Nephron progenitor cell (in vitro differentiated cells): ENCODE data around the gene ARHGAP8.

Experiments used
- DNase-seq: peaks from one replicate; pipeline ENCODE4 v3.0.0; 2021
- H3K27ac Mint-ChIP-seq: 2 replicates; pipeline ENCODE4 v1.8.0; 2021; ENCODE audit warnings: mild to moderate bottlenecking, moderate library complexity, mixed read lengths
- H3K27me3 Mint-ChIP-seq: 2 replicates; pipeline ENCODE4 v1.8.0; 2021; ENCODE audit warnings: mild to moderate bottlenecking, low read depth, mixed read lengths; ENCODE audit not compliant: poor library complexity
- H3K36me3 Mint-ChIP-seq: 2 replicates; pipeline ENCODE4 v1.8.0; 2021; ENCODE audit warnings: low read depth, mixed read lengths
- H3K4me1 Mint-ChIP-seq: 2 replicates; pipeline ENCODE4 v1.8.0; 2021; ENCODE audit warnings: mixed read lengths
- H3K4me3 Mint-ChIP-seq: 2 replicates; pipeline ENCODE4 v1.8.0; 2021; ENCODE audit warnings: mild to moderate bottlenecking, moderate library complexity, mixed read lengths
- H3K9me3 Mint-ChIP-seq: 2 replicates; pipeline ENCODE4 v1.8.0; 2021; ENCODE audit warnings: mild to moderate bottlenecking, moderate library complexity, mixed read lengths
- CTCF ChIP-seq: fragments of 200-600 bp; sonication (generic); IDR thresholded peaks from 2 replicates; pipeline ENCODE4 v1.5.0; 2021; ENCODE audit warnings: antibody characterized with exemption

ARHGAP8 gene

GRCh38 chr22:44845796-44846720 lies 93.7 kb downstream of the ARHGAP8 start:
- Mint-ChIP-seq H3K4me1 (peaks cover 24% of the 10 kb centered on the region), H3K27me3 (peaks cover 3% of the 10 kb centered on the region), H3K4me3 (no peak overlapping the region), H3K27ac (no peak overlapping the region), H3K36me3 (no peaks in the 10 kb centered on the region), H3K9me3 (peaks cover 16% of the 10 kb centered on the region)
- no peak for DNase-seq
- no peak for TF ChIP-seq CTCF

GRCh38 chr22:44846726-44847275 lies 94.4 kb downstream of the ARHGAP8 start:
- Mint-ChIP-seq H3K4me3 (no peak overlapping the region), H3K36me3 (no peaks in the 10 kb centered on the region), H3K9me3 (peaks cover 16% of the 10 kb centered on the region), H3K4me1 (peaks cover 20% of the 10 kb centered on the region), H3K27ac (no peak overlapping the region), H3K27me3 (peaks cover 3% of the 10 kb centered on the region)
- no peak for TF ChIP-seq CTCF
- no peak for DNase-seq

- H3K4me3 Mint-ChIP-seq = no peak overlapping the region
- TF ChIP-seq CTCF = no peak
- H3K27ac Mint-ChIP-seq = no peak overlapping the region
- no peak for DNase-seq
- peaks cover 16% of the 10 kb centered on the region for H3K9me3 Mint-ChIP-seq
- peaks cover 22% of the 10 kb centered on the region for H3K4me1 Mint-ChIP-seq
- peaks cover 3% of the 10 kb centered on the region for H3K27me3 Mint-ChIP-seq
- H3K36me3 Mint-ChIP-seq = no peaks in the 10 kb centered on the region
These were observed 95.0 kb downstream of the ARHGAP8 start for GRCh38 chr22:44847380-44847779.

- no peak for DNase-seq
- no peak for TF ChIP-seq CTCF
- Mint-ChIP-seq H3K4me1 (peaks cover 27% of the 10 kb centered on the region), H3K9me3 (peaks cover 16% of the 10 kb centered on the region), H3K36me3 (no peaks in the 10 kb centered on the region), H3K27ac (no peak overlapping the region), H3K27me3 (peaks cover 3% of the 10 kb centered on the region), H3K4me3 (no peak overlapping the region)
These were observed 95.5 kb downstream of the ARHGAP8 start for GRCh38 chr22:44847892-44848291.

GRCh38 chr22:44848296-44848741 lies 95.9 kb downstream of the ARHGAP8 start:
- TF ChIP-seq CTCF = no peak
- Mint-ChIP-seq H3K36me3 (peaks cover 4% of the 10 kb centered on the region), H3K4me3 (no peak overlapping the region), H3K27ac (no peak overlapping the region), H3K9me3 (peaks cover 16% of the 10 kb centered on the region), H3K27me3 (peaks cover 3% of the 10 kb centered on the region), H3K4me1 (peaks cover 32% of the 10 kb centered on the region)
- DNase-seq = no peak
